Measurements from ENCODE around the gene LENG8. TPM values are rescaled to one million over a fixed set of nuclear protein-coding genes. Genes with fewer than 3 reads are reported as not detected.

LENG8 gene
- total RNA-seq, 1 experiment from 2014 or later: 148 TPM

GRCh38 chr19:54428323-54429175 lies 20.4 kb upstream of the LENG8 start:
- no peak overlapping the region for H4K8ac ChIP-seq (replicated peaks; ENCODE audit: insufficient read length, low read depth, low read length)
- no peak overlapping the region for H3K23ac ChIP-seq (ENCODE audit: insufficient read length, low read depth, low read length)
- no peak overlapping the region for H4K5ac ChIP-seq (ENCODE audit: insufficient read length, low read depth, low read length)
- H2AK5ac ChIP-seq (ENCODE audit: insufficient read length, low read length): no peak overlapping the region
- no peak overlapping the region for H3K14ac ChIP-seq (ENCODE audit: insufficient read depth, low read length)
- H2BK5ac ChIP-seq (ENCODE audit: insufficient read length, low read length): no peak overlapping the region
- Mint-ChIP-seq H3K27ac (peak overlapping the region in 1 of 3 experiments; percentile 87; a peak in 1 of 7 replicates), H3K36me3 (ENCODE audit: insufficient read depth in 1 of 3, low read depth in 3 of 3) (peaks cover 16 to 49% (median 44%) of the 10 kb centered on the region in 3 experiments; a peak in 6 of 7 replicates), H3K4me3 (no peak overlapping the region; a peak in 1 of 5 replicates), H3K27me3 (ENCODE audit: low read depth) (peaks cover 74% of the 10 kb centered on the region), H3K9me3 (peaks cover 0 to 3% of the 10 kb centered on the region in 2 experiments; a peak in 1 of 5 replicates), H3K4me1 (peaks cover 19 to 26% of the 10 kb centered on the region in 2 experiments)
- H2AFZ ChIP-seq (ENCODE audit: low read length): no peak overlapping the region
- H3K79me1 ChIP-seq (ENCODE audit: insufficient read depth, low read depth, low read length, poor library complexity, severe bottlenecking): no peaks in the 10 kb centered on the region
- no peaks in the 10 kb centered on the region for H3K9me3 ChIP-seq (ENCODE audit: control insufficient read depth, low read depth, low read length)
- no peak overlapping the region for H2BK20ac ChIP-seq (ENCODE audit: low read depth, low read length, poor library complexity, severe bottlenecking)
- no peak overlapping the region for H3K18ac ChIP-seq (ENCODE audit: insufficient read length, low read depth, low read length)
- WGBS (ENCODE audit: extremely low coverage, insufficient read length, low lambda C conversion rate): no CpG with 5 or more reads among the region's 11 CpGs
- no peak for TF ChIP-seq CTCF (conservative IDR thresholded peaks at IDR 0.05)
- no peak for DNase-seq
- H3K56ac ChIP-seq (ENCODE audit: insufficient read length, low read depth, low read length): no peak overlapping the region
- H3K27ac ChIP-seq (ENCODE audit: insufficient read length, low read depth, low read length): no peak overlapping the region
- no peaks in the 10 kb centered on the region for H3K4me1 ChIP-seq (ENCODE audit: insufficient read depth, low read length)
- no peaks in the 10 kb centered on the region; the same call in 1 of the 2 replicates for H3K27me3 ChIP-seq (ENCODE audit: insufficient read depth, low read length)
- H3K4me2 ChIP-seq (ENCODE audit: insufficient read depth, insufficient read length, low read length): no peak overlapping the region
- H2BK15ac ChIP-seq (ENCODE audit: low read depth, low read length): no peak overlapping the region
- no peak overlapping the region for H4K91ac ChIP-seq (ENCODE audit: insufficient read length, low read depth, low read length)
- no peaks in the 10 kb centered on the region for H3K79me2 ChIP-seq (ENCODE audit: insufficient read depth, low read length)
- H3K9ac ChIP-seq (ENCODE audit: extremely low read depth, insufficient read length, low read length): no peak overlapping the region
- no peak overlapping the region for H2BK120ac ChIP-seq (ENCODE audit: low read depth, low read length, poor library complexity, severe bottlenecking)
- no peak overlapping the region for H2BK12ac ChIP-seq (ENCODE audit: insufficient read length, low read depth, low read length)
- H3K4ac ChIP-seq (ENCODE audit: low read depth, low read length): no peak overlapping the region
- H4K20me1 ChIP-seq (ENCODE audit: control insufficient read depth, insufficient read depth, insufficient read length): no peaks in the 10 kb centered on the region
- peaks cover 3% of the 10 kb centered on the region for H3K23me2 ChIP-seq (ENCODE audit: insufficient read length, low read depth, low read length, poor library complexity, severe bottlenecking)
- H3T11ph ChIP-seq (ENCODE audit: low read length): no peak overlapping the region

Measured in H9 (cell line).